ENCODE results near the gene GLI3.

DNA sequence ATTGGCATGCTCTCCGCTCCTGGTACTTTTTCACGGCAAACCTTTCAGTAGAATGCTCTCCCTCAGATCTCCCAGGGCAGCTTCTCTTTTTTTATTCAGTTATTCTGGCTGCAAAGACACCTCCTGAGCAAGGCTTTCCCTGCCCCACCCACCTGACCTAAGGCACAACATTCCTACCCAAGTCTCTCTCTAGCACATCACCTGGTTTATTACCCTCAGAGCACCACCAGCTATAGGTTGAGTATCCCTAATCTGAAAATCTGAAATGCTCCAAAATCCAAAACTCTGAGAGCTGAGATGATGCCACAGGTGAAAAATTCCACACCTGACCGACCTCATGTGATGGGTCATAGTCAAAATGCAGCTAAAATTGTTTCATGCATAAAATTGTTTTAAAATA is 99.6 kb downstream of the GLI3 start:
- no peak for TF ChIP-seq CTCF (IDR thresholded peaks at IDR 0.05)
- TF ChIP-seq POLR2A (IDR thresholded peaks at IDR 0.05): no peak

All from adrenal gland (tissue), 5 donors.